Panc1 (cell line): ENCODE data around the gene PLCL1. TPM values are rescaled to one million over a fixed set of nuclear protein-coding genes. Genes with fewer than 3 reads are reported as not detected.

ENCODE experiments used
- ATAC-seq: fragments of 200-7000 bp; cut with Tn5 transposase; 2 replicates; pipeline ENCODE4 v1.9.1; 2020; ENCODE audit warnings: mild to moderate bottlenecking, moderate library complexity
- BruUV-seq: library from RNA; stranded (reverse); fragments of 400-500 nt; replicated peaks from 2 replicates; lab custom pipeline; 2021; lab: Mats Ljungman, UMichigan
- CTCF ChIA-PET: fragments of 300-600 bp; sonication (Branson Sonifier 250); formaldehyde crosslinking; loops from one replicate; lab custom pipeline; 2022; ENCODE audit warnings: antibody characterized with exemption; lab: Charles Lee
- POLR2A ChIA-PET: fragments of 300-600 bp; sonication (Branson Sonifier 250); formaldehyde crosslinking; loops from one replicate; lab custom pipeline; 2022; ENCODE audit warnings: antibody characterized with exemption; lab: Charles Lee
- DNase-seq: peaks from one replicate; pipeline ENCODE4 v3.0.0-alpha.2; 2010; ENCODE audit warnings: low read depth, low spot score
- H3K27ac ChIP-seq: 2 replicates; pipeline ENCODE4 v1.5.1; 2011; ENCODE audit warnings: mild to moderate bottlenecking, low read length, inconsistent platforms
- H3K27me3 ChIP-seq: fragments of 200-500 bp; sonication (Bioruptor generic); 2 replicates; pipeline ENCODE4 v1.6.0; 2014; ENCODE audit warnings: low read length, inconsistent platforms; ENCODE audit not compliant: control insufficient read depth, insufficient read depth
- H3K36me3 ChIP-seq: fragments of 200-500 bp; sonication (Bioruptor generic); 2 replicates; pipeline ENCODE4 v1.5.1; 2014; ENCODE audit warnings: inconsistent platforms, mild to moderate bottlenecking, low read length, moderate library complexity; ENCODE audit not compliant: control insufficient read depth, insufficient read depth
- H3K4me1 ChIP-seq: 2 replicates; pipeline ENCODE4 v1.5.1; 2011; ENCODE audit warnings: inconsistent platforms, mild to moderate bottlenecking, low read length, moderate library complexity; ENCODE audit not compliant: control insufficient read depth, insufficient read depth
- H3K4me3 ChIP-seq, 2 experiments: 2 replicates each; pipeline ENCODE4 v1.5.1; 2011 to 2012; ENCODE audit warnings: low read depth in 2 of 2, low read length in 2 of 2, mild to moderate bottlenecking in 2 of 2, inconsistent platforms in 1 of 2, moderate library complexity in 1 of 2
- H3K9me3 ChIP-seq: fragments of 200-500 bp; sonication (Bioruptor generic); 2 replicates; pipeline ENCODE4 v1.5.1; 2014; ENCODE audit warnings: low read depth, mild to moderate bottlenecking, inconsistent platforms, low read length, moderate library complexity; ENCODE audit not compliant: control insufficient read depth, insufficient read depth
- POLR2AphosphoS5 ChIP-seq: IDR thresholded peaks from 2 replicates; pipeline ENCODE4 v1.6.1; 2012; ENCODE audit warnings: mild to moderate bottlenecking, low read depth, low read length, moderate library complexity
- SIN3A ChIP-seq: IDR thresholded peaks from 2 replicates; pipeline ENCODE4 v1.6.1; 2012; ENCODE audit warnings: low read depth, mild to moderate bottlenecking, low read length, moderate library complexity, borderline replicate concordance; ENCODE audit not compliant: insufficient read depth
- TCF7L2 ChIP-seq: IDR thresholded peaks from 2 replicates; pipeline ENCODE4 v1.6.1; 2011; ENCODE audit warnings: mild to moderate bottlenecking, low read depth, low read length, inconsistent platforms
- in situ Hi-C: cut with HindIII; loops from 2 replicates; pipeline ENCODE4 v1.10.0; 2016; ENCODE audit warnings: low sequenced_read_pairs, low pct_unique_long_range_greater_than_20kb
- intact Hi-C: fragments of 100-400 bp; cut with micrococcal nuclease; formaldehyde crosslinking; loops from one replicate; pipeline ENCODE4 v1.10.0; 2022; ENCODE audit not compliant: unreplicated experiment
- total RNA-seq: library from RNA; stranded (reverse); gene quantifications from one replicate; pipeline ENCODE4 v1.2.1, GENCODE V29; 2021; ENCODE audit not compliant: unreplicated experiment
- TF ChIP-seq, protein P1 (sequence below): fragments of 450-650 bp; IDR thresholded peaks from 2 replicates; pipeline ENCODE4 v1.5.1; 2017; ENCODE audit warnings: mild to moderate bottlenecking
- TF ChIP-seq, protein P2 (sequence below), 2 experiments: IDR thresholded peaks; 2 replicates each; pipeline ENCODE4 v1.6.1; 2011 to 2012; ENCODE audit warnings: low read depth in 2 of 2, control low read depth in 1 of 2, low read length in 1 of 2, mild to moderate bottlenecking in 1 of 2, moderate library complexity in 1 of 2; ENCODE audit not compliant: insufficient read depth in 1 of 2

Gene PLCL1
- total RNA-seq, 1 experiment from 2014 or later, result not detected

DNA sequence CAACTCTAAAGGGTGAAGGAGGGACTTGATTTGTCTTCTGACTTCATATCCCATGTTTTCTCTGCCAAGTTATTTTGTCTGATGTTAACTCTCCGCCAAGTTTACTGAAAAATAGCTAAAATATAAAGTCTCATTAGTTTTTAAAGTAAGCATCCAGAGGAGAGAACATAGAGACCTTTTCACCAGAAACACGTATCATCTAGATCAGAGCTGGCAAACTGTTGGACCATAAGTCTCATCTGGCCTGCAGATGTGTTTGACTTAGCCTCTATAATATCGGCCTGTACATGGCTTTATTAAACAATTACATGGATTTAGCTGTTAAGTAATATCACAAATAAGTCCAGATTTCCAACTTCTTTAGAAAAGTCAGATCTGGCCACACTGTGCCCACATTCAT is 182.6 kb downstream of the PLCL1 start:
- no peaks in the 10 kb centered on the region for H3K36me3 ChIP-seq
- no peak overlapping the region for H3K4me3 ChIP-seq
- CTCF ChIA-PET, result no interaction called here
- H3K27ac ChIP-seq, result no peak overlapping the region
- TF ChIP-seq TCF7L2, result no peak
- no peaks in the 10 kb centered on the region for H3K9me3 ChIP-seq
- POLR2A ChIA-PET, result no interaction called here
- H3K27me3 ChIP-seq, result peaks cover 3% of the 10 kb centered on the region; the same call in 1 of the 2 replicates
- no TSS peak for BruUV-seq
- H3K4me1 ChIP-seq, result no peaks in the 10 kb centered on the region; the same call in 1 of the 2 replicates
- no peak for DNase-seq
- intact Hi-C loops (no loop called here), in situ Hi-C loops (no loop called here)
- no peak for ATAC-seq

DNA sequence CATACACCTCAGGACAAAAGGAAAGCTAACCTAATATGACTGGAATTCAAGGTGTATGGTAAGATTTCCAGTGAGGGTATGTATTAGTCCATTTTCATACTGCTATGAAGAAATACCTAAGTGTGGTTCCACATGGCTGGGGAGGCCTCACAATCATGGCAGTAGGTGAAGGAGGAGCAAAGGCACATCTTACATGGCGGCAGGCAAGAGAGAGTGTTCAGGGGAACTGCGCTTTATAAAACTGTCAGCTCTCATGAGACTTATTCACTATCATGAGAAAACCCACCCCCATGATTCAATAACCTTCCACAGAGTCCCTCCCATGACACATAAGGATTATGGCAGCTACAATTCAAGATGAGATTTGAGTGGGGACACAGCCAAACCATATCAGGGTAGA is 186.0 kb downstream of the PLCL1 start:
- H3K36me3 ChIP-seq, result no peaks in the 10 kb centered on the region
- ChIA-PET POLR2A (interaction anchor here (0.7 kb wide), 1 partner anchor 52 kb away, joined by 4 read pairs; no protein-coding TSS in a partner anchor), CTCF (no interaction called here)
- H3K9me3 ChIP-seq, result no peaks in the 10 kb centered on the region
- in situ Hi-C loops (no loop called here), intact Hi-C loops (no loop called here)
- H3K27me3 ChIP-seq, result no peaks in the 10 kb centered on the region; the same call in 1 of the 2 replicates
- H3K4me3 ChIP-seq, result no peak overlapping the region
- TF ChIP-seq TCF7L2, result no peak
- TF ChIP-seq, protein P1, sequence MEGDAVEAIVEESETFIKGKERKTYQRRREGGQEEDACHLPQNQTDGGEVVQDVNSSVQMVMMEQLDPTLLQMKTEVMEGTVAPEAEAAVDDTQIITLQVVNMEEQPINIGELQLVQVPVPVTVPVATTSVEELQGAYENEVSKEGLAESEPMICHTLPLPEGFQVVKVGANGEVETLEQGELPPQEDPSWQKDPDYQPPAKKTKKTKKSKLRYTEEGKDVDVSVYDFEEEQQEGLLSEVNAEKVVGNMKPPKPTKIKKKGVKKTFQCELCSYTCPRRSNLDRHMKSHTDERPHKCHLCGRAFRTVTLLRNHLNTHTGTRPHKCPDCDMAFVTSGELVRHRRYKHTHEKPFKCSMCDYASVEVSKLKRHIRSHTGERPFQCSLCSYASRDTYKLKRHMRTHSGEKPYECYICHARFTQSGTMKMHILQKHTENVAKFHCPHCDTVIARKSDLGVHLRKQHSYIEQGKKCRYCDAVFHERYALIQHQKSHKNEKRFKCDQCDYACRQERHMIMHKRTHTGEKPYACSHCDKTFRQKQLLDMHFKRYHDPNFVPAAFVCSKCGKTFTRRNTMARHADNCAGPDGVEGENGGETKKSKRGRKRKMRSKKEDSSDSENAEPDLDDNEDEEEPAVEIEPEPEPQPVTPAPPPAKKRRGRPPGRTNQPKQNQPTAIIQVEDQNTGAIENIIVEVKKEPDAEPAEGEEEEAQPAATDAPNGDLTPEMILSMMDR, result no peak
- TF ChIP-seq SIN3A, result no peak
- TF ChIP-seq POLR2AphosphoS5, result no peak
- TF ChIP-seq, protein P2, sequence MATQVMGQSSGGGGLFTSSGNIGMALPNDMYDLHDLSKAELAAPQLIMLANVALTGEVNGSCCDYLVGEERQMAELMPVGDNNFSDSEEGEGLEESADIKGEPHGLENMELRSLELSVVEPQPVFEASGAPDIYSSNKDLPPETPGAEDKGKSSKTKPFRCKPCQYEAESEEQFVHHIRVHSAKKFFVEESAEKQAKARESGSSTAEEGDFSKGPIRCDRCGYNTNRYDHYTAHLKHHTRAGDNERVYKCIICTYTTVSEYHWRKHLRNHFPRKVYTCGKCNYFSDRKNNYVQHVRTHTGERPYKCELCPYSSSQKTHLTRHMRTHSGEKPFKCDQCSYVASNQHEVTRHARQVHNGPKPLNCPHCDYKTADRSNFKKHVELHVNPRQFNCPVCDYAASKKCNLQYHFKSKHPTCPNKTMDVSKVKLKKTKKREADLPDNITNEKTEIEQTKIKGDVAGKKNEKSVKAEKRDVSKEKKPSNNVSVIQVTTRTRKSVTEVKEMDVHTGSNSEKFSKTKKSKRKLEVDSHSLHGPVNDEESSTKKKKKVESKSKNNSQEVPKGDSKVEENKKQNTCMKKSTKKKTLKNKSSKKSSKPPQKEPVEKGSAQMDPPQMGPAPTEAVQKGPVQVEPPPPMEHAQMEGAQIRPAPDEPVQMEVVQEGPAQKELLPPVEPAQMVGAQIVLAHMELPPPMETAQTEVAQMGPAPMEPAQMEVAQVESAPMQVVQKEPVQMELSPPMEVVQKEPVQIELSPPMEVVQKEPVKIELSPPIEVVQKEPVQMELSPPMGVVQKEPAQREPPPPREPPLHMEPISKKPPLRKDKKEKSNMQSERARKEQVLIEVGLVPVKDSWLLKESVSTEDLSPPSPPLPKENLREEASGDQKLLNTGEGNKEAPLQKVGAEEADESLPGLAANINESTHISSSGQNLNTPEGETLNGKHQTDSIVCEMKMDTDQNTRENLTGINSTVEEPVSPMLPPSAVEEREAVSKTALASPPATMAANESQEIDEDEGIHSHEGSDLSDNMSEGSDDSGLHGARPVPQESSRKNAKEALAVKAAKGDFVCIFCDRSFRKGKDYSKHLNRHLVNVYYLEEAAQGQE (IDR thresholded peaks at IDR 0.05; ENCODE audit: insufficient read depth in 1 of 2, low read depth in 2 of 2, low read length in 1 of 2), result no peak
- no peak for DNase-seq
- ATAC-seq, result no peak
- no peaks in the 10 kb centered on the region for H3K4me1 ChIP-seq
- no peak overlapping the region for H3K27ac ChIP-seq
- no TSS peak for BruUV-seq

DNA sequence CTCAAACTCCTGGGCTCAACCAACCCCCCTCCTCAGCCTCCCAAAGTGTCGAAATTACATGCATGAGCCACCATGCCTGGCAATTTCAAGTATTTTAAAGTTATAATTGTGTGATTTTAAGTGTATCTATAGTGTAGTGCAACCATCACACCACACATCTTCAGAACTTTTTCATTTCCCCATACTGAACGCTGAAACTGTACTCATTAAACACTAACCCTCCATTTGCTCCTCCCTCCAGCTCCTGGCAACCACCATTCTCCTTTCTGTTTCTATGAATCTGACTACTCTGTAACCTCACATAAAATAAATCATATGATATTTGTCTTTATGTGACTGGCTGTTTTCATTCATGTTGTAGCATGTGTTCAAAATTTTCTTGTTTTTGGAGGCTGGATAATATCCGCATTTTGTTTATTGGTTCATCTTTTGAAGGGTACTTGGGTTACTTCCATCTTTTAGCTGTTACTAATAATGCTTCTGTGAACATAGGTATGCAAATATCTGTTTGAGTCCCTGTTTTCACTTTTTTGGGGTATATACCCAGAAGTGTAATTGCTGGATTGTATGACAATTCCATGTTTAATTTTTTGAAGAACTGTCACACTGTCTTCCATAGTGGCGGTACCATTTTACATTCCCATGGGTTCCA is 188.2 kb downstream of the PLCL1 start:
- POLR2A ChIA-PET, result no interaction called here

More for the DNA sequence above, 188.2 kb downstream of the PLCL1 start:
- BruUV-seq, result no TSS peak
- no peaks in the 10 kb centered on the region for H3K36me3 ChIP-seq
- H3K27me3 ChIP-seq, result no peaks in the 10 kb centered on the region; the same call in 1 of the 2 replicates
- H3K9me3 ChIP-seq, result no peaks in the 10 kb centered on the region
- no peak overlapping the region for H3K4me3 ChIP-seq
- H3K27ac ChIP-seq, result no peak overlapping the region
- CTCF ChIA-PET, result no interaction called here
- DNase-seq (no peak), ATAC-seq (no peak)
- in situ Hi-C loops, result no loop called here
- intact Hi-C loops, result no loop called here
- H3K4me1 ChIP-seq, result no peaks in the 10 kb centered on the region
- TF ChIP-seq POLR2AphosphoS5 (no peak), SIN3A (no peak), TCF7L2 (no peak)
- TF ChIP-seq, protein P1, result no peak
- TF ChIP-seq, protein P2 (IDR thresholded peaks at IDR 0.05; ENCODE audit: insufficient read depth in 1 of 2, low read depth in 2 of 2, low read length in 1 of 2), result no peak
